GM18526 (cell line): ENCODE results near the gene GRB7.

Source experiments
- POLR2A ChIP-seq: IDR thresholded peaks from 3 replicates; pipeline ENCODE4 v1.6.1; 2011; ENCODE audit not compliant: insufficient read length; ENCODE audit errors: extremely low read depth

GRB7 gene

DNA sequence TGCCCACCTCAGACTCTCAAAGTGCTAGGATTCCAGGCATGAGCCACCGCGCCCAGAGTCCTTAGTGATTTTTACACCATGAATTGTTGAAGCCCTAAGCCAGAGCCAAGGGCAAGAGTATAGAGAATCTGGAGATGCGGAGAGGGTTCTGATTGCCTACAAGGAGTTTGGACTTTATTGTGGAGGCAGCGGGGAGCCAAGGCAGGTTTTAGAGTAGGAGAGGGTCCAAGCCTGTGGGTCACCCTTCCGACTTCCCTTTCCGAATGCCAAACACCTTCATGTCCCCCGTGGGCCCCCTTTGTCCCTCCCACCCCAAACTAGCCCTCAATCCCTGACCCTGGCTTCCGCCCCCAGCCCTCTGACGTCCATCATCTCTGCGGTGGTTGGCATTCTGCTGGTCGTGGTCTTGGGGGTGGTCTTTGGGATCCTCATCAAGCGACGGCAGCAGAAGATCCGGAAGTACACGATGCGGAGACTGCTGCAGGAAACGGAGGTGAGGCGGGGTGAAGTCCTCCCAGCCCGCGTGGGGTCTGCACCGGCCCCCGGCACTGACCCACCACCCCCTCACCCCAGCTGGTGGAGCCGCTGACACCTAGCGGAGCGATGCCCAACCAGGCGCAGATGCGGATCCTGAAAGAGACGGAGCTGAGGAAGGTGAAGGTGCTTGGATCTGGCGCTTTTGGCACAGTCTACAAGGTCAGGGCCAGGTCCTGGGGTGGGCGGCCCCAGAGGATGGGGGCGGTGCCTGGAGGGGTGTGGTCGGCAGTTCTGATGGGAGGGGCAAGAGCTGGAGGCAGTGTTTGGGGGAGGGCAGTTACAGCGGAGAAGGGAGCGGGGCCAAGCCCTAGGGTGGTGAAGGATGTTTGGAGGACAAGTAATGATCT is 14.5 kb upstream of the GRB7 start:
- TF ChIP-seq POLR2A, result no peak

DNA sequence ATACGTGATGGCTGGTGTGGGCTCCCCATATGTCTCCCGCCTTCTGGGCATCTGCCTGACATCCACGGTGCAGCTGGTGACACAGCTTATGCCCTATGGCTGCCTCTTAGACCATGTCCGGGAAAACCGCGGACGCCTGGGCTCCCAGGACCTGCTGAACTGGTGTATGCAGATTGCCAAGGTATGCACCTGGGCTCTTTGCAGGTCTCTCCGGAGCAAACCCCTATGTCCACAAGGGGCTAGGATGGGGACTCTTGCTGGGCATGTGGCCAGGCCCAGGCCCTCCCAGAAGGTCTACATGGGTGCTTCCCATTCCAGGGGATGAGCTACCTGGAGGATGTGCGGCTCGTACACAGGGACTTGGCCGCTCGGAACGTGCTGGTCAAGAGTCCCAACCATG is 13.0 kb upstream of the GRB7 start:
- TF ChIP-seq POLR2A, result no peak

- no peak for TF ChIP-seq POLR2A
Measured at GRCh38 chr17:39726617-39727016, 11.1 kb upstream of the GRB7 start.

DNA sequence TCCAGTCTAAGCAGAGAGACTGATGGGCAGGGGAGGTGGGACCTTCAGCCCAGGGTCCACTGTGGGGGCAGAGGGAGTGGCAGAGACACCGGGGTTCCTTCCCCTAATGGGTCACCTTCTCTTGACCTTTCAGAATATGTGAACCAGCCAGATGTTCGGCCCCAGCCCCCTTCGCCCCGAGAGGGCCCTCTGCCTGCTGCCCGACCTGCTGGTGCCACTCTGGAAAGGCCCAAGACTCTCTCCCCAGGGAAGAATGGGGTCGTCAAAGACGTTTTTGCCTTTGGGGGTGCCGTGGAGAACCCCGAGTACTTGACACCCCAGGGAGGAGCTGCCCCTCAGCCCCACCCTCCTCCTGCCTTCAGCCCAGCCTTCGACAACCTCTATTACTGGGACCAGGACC is 10.2 kb upstream of the GRB7 start:
- no peak for TF ChIP-seq POLR2A

DNA sequence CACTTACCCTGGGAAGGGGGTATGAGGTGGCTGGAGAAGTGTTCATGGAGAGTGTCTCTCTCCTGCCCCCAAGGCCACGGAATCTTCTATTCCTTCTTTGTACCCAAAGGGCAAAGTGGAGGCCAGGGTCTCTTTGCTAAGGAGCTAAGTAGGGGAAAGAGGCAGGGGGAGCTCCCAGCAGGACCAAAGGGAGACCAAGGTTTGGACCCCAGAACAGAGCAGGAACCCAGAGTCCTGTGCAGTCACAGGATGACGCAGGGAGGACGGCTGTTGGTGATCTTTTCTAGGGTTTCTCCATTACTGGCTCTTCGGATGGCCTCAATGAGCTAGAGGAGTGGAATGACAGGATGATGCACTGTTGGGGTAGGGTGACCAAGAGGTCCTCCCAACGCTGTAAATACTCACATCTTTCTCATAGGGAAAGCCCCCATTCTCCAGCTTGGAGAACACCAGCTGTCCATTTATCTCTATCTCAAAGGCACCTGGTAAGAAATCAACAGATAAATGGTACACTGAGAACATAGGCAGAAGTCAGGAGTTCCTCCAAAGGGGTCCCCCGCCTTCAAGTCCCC is 8.4 kb upstream of the GRB7 start:
- no peak for TF ChIP-seq POLR2A

GRCh38 chr17:39730095-39730921 is 7.4 kb upstream of the GRB7 start, which contains the start of gene MIEN1:
Gene MIEN1, minus strand, starts transcription at chr17:39730532. Its CDS starts 37 bp downstream, at chr17:39730495.
- peak; percentile 83 for TF ChIP-seq POLR2A

DNA sequence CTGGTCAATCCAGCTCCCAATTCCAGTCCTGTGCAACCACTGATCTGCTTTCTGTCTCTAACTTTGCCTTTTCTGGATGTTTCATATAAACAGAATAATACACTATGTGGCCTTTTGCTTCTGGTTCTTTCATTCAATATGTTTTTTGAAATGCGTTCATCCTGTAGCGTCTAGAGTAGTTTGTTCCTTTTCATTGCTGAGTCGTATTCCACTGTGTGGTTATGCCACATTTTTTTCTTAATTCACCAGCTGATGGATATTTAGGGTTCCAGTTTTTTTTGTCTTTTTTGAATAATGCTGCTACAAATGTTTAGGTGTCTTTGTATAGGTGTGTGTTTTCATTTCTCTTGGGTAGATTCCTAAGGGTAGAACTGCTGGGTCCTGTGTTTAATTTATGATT is 5.2 kb upstream of the GRB7 start:
- no peak for TF ChIP-seq POLR2A

- TF ChIP-seq POLR2A, result no peak
Measured at GRCh38 chr17:39735882-39736281, 1.9 kb upstream of the GRB7 start.

GRCh38 chr17:39736319-39737165 is 1.2 kb upstream of the GRB7 start:
- no peak for TF ChIP-seq POLR2A

DNA sequence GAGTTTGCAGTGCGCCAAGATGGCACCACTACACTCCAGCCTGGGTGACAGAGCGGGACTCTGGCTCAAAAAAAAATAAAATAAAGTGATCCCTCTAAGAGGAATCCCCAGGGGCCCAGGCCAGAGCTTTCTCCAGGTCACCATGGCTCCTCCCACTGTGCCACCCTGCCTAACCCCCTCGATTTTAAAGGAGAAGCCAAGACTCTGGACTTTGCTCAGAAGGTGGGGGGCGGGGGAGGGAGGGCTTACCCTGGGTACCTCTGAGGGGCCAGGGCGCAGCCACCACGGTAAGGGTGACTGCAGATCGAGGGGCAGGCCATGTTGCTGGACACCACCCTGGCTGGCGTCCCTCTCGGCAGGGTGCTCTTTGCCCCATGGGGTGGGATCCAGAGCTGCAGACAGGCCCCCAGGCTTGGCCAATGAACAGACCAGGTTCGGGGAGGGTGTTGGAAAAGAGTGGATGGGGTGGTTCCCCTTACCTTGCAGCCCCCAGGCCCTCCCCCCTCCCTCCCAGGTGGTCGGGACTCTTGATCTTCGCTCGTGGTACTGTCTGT is 455 bp upstream of the GRB7 start:
- TF ChIP-seq POLR2A, result no peak

DNA sequence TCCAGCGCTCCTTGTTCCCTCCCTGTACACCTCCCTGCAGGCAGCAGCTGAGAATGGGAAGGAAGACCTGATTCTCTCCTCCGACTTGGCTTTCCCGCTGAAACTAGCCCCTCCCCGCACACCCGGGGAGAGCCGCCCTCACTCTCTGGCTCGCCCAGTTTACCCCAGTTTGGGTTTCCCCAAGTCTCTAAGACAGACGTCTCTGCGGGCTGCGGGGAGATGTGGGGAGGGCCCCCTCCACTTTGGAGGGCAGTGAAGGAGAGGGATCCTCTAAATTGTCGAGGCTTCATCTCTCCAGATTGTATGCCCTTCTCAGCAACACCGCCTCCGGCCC is 797 bp downstream of the GRB7 start:
- TF ChIP-seq POLR2A, result no peak

DNA sequence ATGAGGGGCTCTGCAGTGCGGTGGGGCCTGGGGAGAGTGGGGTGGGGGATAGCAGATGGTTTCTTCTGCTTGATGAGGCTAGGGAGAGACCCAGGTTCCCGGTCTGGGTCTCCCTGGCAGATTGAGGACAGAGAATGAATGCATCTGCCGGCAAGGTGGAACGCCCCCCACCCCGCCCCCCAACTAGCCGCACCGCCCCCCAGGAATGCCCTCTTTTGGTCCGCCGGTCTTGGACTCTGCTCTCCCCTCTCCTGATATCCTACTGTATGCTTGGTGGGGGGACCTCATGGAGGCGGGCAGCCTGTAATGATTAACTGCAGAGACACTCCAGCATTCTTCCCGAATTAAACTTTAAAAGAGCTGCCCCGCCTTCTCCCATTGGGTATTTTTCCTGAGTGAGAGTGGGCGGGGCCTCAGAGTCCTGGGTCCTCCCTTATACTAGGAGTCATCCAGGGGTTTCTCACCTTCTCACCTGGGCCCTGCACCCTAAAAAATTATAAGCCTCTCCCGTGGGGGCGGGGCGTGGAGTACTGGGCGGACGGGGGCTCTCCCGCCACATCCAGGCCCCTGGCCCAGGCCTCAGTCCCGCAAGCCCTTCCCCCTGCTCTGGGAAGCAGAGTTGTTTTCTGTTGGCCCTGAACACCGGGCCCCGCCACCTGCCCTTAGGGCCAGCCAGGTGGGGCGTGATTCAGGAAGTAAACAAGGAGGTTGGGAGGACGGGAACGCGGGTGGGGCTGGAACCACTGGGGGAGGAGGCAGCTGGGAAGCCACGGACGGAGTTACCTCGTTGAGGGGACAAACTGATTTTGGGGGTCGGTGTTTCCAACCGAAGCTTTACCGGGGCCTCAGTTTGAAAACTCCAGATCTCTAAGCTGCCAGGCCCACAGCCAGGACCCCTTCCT is 1.5 kb downstream of the GRB7 start:
- TF ChIP-seq POLR2A, result no peak

GRCh38 chr17:39739885-39740356 is 2.2 kb downstream of the GRB7 start:
- no peak for TF ChIP-seq POLR2A

GRCh38 chr17:39740357-39741111 is 2.8 kb downstream of the GRB7 start:
- TF ChIP-seq POLR2A, result no peak
